ENCODE measurements around the gene MEF2A.

Gene MEF2A

DNA sequence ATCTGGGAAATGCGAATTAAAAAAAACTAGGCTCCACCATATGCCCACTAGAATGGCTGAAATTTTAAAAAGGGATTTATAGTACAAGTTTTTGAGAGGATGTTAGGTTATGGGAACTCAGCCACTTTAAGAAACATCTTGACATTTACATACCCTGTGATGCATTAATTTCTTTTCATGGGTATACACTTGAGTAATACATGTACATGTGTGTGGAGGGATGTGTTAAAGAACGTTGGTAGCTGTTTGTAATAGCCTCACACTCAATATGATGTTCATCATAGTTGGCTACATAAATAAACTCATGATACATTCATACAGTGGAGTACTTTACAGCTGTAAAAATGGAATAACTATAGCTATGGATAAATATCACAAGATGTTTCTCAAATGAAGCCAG is 40.9 kb downstream of the MEF2A start:
- no peak for DNase-seq (ENCODE audit: low read depth in 2 of 2)

DNA sequence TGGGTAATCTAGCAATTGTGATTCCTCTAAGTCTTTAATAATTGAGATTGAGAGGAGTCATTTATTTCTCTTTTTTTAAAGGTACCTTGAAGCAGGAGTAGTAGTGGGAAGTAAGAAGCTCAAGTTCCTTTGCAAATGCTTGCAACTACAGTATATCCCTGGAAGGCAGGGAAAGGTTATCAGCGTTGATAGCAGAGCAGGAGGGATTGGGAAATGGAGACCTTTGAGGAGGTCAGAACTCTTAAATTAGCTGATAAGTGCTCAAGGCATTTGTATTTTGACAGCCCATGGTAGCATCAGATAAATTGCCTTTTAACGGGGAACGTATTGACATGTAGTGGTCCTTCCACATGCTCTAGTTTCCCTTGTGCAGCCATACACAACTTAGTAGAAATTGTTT is 47.7 kb downstream of the MEF2A start:
- DNase-seq (ENCODE audit: low read depth in 2 of 2), result no peak

DNA sequence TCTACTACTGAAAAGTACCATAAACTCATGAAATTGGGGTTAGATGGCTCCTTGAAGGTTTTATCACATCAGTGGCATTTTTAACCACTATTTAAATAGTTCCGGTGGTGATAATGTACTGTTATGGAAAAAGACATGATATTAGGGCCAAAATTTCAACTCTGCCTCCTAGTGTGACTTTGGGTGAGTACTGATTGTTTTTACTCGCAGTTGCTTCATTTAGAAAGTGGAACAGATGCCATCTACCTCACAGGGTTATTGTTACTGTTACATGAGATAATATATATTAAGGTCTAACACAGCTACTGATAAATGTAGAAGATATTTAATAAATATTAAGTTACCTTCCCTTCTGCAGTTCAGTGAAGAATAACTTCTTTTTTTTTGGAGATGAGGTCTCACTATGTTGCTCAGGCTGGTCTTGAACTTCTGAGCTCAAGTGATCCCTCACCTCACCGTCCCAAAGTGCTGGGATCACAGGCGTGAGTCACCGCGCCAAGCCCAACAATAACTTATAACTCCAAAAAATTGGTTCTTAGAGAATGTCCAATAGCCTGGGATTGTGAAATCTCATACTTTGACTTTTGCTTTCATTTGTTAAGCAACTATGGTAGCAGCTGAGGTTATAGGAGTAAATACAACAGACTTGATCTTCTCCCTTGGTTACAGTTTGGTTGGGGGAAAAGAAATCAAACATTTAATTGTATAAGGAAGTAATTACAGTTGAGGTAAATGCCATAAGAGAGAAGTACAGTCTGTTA is 48.3 kb downstream of the MEF2A start:
- DNase-seq (ENCODE audit: low read depth in 2 of 2), result no peak

DNA sequence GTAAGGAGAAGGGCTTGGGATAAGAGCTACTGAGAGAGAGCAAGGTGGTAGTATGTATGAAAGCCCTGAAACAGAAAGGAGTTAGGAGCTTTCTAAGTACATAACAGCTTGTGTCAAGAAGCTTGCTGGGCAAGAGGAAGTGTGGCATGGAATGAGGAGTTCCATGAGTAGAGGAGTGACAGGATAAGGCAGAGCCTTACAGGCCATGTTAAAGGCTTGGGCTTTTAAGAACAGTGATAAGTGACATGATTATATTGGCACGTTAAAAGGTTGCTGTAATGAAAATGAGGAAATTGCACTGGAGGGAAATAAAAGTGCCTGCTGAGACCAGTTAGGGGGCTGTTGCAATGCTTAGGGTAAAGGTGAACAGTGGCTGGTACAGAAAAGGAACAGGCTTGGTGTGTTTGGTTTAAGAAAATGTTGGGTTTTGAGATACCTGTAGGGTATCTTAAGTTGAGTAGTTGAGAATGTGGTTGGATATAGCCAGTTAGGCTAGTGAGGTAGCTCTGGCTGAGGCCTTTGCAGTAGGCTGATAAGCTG is 49.0 kb downstream of the MEF2A start:
- no peak for DNase-seq (ENCODE audit: low read depth in 2 of 2)

DNA sequence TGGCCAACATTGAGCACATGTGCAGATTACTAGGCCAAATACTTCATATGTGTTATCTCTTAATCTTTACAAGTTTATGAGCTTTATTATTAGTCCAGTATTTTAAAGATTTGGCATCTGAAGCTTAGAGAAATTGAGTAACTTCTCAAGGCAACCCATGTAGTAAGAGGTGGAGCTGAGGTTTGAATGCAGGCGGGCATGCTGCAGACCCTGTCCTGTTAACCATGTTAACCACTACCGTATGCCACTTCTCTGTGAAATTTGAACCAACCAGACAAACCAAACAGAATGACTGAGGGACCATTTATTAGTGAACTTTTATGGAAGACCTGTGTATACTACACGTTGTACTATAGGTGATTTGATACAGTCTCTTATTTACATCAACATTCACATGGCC is 49.7 kb downstream of the MEF2A start:
- no peak for DNase-seq (ENCODE audit: low read depth in 2 of 2)

DNA sequence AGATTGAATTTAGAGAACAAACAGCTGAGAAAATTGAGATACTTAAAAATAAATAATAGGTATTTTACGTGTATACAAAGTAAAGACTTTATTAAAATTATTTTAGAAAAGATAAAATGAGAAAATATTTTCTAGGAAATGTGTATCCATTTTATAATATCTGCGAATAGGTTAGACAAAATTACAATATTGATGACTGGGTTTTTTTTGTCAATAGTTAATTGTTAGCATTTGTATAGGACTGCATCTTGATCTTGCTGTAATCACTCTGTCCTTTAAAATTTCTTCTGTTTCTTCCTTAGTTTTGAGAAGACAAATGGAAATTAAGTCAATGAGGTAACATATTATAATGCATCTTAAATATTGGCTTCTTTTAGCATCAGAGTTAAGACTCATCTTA is 50.3 kb downstream of the MEF2A start:
- DNase-seq (ENCODE audit: low read depth in 2 of 2), result no peak

DNA sequence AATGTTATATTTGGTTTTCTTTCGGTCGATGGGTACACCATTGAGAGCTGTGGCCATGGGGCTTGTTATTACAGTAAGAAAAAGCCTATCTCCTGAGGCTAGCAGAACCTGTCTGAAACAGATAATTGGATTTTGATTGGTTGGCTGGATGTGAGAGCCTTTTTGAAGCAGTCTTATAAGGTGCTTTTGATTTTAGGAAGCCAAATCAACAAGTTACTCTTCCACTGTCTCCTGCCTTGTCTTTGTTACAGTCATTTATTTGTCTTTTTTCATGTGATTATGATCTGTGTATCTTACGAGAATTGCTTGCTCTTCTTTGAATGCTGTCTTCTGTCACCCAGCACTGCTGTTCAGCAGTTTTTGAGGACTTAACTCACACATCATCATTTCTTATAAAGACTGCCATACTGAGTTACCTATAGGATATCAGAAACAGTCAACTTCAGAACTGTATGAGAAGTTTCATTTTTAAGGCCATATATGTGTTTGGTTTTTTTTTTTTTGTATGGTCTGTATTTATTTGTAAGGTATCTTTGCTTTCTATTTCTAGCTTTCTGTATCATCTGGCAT is 51.1 kb downstream of the MEF2A start:
- DNase-seq (ENCODE audit: low read depth in 2 of 2), result no peak

DNA sequence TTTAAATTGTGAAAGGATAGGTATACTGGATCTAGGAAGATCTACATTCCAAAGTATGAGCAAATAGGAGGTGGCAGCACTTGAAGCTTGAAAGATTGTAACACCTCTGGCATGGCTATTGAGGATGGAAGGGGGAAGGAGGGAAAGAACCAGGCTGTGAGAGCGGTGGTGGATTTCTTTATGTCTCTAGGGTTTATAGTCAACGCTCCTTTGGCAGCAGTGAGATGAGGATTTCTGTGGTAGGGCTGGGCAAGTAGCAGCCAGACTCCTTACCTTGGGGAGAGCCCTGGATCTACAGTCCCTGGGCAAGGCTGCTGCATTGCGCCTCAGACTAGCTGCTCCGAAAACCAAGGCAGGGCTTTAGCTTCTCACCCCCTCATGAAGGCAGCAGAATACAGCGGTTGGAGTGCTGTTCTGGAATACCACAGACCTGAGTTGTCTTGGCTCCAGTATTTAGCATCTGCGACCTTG is 53.2 kb downstream of the MEF2A start:
- no peak for DNase-seq (ENCODE audit: low read depth in 2 of 2)

DNA sequence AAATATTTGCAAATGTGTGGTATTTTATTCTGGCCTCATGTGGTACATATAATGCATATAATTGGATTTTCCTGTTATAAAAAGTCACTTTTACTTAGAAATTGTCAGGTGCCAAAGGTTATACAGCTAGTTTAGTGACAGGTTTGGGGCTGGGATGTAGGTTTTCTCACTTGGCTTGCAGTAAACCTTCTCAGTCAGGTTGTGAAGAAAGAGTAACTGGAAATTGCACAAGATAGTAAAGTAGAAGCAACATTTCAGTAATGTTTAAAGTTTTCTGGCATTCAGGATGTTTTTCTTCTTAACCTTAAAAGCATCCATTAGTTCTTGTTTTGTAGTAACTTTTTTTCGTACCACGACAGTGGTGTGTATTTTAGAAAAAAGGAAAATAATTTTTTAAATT is 53.9 kb downstream of the MEF2A start:
- DNase-seq (ENCODE audit: low read depth in 2 of 2), result no peak

DNA sequence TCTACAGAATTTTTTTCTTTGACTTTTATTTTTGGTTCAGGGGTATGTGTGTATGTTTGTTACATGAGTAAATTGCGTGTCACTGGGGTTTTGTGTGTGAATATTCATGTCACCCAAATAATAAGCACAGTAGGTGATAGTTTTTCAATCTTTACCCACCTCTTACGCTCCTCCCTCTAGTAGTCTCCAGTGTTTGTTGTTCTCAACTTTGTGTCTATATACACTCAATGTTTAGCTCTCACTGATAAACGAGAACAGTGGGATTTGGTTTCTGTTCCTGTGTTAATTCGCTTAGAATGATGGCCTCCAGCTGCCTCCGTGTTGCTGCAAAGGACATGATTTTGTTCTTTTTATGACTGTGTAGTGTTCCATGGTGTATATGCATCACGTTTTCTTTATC is 54.4 kb downstream of the MEF2A start:
- DNase-seq (ENCODE audit: low read depth in 2 of 2), result no peak

DNA sequence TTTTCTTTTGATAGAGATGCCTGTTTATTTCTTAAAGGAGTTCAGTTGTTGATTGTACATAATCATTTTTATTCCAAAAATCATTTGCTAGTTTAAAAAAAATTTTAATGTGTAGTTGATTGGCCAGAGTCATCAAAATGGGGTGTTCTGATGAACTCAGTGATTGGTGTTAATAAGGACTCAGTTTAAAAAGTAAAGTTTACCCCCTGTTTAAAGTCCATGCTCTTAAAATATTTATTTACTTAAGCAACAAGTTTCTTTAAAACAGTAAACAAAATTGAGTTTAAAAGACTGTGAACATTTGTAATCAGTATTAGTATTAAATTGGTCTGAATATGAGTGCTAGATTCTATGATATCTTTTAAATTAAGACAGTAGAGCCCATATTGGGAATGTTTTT is 56.0 kb downstream of the MEF2A start:
- no peak for DNase-seq (ENCODE audit: low read depth in 2 of 2)

DNA sequence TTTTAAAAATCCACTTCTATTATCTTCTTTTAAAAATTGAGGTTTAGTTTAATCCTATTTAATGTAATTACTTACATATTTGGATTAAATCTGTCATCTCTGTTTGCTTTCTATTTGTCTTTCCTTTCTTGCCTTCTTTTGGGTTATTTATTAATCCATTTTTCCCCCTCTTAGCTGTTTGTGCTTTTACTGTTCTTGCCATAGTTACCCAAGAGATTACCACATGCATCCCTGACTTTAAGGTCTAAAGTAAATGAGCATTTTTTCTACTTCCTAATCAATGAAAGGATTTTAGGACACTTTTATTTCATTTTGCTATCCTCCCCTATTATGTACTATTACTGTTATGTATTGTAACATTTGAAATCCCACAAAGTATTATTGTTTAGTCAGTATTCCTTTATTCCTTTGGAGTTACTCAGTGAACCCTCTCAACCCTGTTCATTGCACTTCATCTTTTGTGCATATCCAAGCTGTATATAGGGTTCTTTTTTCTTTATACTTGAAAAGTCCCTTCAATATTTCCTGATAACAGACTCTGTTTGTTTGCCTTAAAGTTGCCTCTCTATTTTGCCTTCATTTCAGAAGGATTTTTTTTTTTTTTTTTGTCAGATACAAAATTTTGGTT is 62.7 kb downstream of the MEF2A start:
- DNase-seq (ENCODE audit: low read depth in 2 of 2), result no peak

DNA sequence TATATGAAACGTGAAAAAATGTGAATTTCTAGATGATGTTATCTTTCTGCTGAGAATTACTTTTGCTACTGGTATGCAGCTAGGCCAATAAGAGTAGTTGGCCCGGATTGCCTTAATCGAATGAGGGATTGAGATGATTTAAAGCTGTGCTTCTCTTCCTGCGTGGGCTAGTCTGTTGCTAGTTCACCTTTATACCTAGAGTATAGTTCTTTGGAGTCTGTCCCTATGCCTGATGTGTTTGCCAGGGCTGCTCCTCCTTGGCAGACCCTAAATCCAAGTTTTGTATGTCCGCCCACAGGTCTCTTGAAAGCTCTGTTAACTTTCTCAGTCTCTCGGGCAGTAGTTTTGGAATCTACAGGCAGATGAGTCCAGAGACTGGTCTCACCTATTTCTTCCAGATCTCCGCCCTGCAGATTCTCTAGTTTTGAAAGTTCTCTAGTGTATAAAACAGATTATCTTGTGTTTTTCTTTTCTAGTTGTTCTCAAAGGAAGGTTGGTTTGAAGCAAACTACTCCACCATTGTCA is 64.9 kb downstream of the MEF2A start:
- no peak for DNase-seq (ENCODE audit: low read depth in 2 of 2)

DNA sequence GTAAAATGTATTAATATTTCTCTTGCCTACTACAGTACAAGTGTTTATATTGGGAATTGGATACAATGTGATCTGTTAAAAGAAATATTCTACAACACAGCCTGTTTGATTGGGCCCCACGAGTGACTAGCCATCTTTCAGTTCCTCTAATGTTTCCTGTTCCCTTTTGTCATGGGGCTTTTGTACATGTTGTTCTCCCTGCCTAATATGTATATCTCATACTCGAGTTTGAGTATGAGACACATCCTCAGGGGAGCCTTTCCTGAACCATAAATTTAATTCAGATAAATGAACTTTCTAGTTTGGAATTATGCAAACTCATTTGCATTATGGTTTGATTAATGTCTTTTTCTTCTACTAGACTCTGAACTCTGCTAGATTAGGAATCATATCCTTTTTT is 65.5 kb downstream of the MEF2A start:
- DNase-seq (ENCODE audit: low read depth in 2 of 2), result no peak

DNA sequence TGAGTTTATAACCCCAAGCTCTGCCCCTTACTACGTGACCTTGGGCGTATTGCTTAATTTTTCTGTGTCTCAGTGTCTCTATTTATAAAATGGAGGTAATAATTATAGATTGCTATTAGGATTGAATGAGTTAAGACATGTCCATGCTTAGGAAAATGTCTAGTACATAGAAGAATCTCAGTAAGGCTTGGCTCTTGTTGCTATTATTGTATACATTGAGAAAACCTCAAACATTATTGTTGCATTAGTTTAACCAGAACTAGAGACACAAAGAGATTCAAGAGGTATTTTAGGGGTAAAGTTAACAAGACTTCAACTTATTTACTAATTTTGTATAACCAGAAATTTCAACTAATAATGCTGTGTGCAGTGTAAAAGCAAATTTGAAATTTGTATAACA is 66.7 kb downstream of the MEF2A start:
- no peak for DNase-seq (ENCODE audit: low read depth in 2 of 2)

DNA sequence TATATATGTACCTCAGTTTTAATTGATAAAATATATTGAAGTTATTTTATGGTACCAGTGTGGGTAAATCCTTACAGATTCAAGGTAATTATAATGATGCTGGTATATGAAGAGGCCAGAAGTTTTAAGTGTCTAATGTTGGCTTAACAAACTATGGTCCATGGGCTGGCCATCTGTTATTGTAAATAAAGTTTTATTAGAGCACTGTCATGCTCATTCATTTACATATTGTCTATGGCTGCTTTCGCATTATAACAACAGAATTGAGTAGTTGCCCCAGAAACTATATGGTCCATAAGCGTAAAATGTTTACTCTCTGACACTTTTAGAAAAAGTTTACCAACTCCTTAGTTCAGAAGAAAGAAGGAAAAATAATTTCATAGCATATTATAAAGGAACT is 67.9 kb downstream of the MEF2A start:
- DNase-seq (ENCODE audit: low read depth in 2 of 2), result no peak

DNA sequence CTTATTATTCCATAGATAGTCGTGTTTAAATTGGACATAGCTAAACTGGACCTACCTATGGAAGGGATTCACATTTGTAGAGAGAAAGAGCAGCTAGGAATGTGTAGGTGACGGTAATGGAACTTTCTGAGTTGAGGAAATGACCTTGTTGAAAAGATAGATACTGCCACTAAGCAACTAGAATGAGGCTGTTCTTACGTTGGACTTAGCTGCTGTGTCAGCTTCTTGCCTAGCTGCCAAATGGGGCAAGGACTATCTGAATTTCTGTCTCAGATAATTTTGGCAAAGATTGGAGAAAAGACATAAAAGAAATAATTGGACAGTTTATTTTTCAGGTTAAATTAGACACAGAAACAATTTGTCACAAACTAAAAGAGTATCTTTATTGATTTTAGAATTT is 68.8 kb downstream of the MEF2A start:
- DNase-seq (ENCODE audit: low read depth in 2 of 2), result no peak

DNA sequence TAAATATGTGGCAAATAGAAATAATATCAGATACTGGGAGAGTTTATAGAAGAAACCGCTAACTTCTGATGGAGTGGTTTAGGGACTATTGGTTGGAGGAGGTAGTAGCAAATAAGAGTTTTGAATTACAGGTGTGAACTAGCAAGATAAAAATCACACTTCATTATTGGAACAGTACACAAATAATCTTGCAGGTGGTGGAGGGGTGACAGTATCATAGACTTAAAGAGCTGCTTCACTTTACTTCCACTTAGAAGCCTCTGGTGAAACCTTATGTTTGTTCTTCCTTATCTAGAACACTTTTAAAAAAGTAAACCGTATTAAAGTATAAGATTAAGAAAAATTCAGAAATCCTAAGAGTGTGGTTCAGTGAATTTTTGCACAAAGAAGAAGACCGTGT is 69.4 kb downstream of the MEF2A start:
- DNase-seq (ENCODE audit: low read depth in 2 of 2), result no peak

DNA sequence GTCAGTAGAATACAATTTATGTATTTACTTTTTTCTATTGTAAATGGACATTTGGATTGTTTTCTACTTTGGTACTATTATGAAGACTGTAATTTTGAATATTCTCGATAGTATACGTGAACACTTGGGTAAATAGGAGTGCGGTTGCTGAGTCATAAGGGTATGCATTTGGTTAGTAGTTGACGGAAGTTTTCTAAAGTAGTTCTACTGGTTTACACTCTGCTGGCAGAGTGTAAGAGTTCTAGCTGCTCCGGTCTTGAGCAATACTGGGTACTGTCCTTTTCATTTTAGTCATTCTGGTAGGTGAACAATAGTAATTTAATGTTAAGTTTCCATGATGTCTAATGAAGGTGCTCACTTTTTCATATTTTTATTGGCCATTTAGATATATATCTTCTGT is 70.0 kb downstream of the MEF2A start:
- no peak for DNase-seq (ENCODE audit: low read depth in 2 of 2)

DNA sequence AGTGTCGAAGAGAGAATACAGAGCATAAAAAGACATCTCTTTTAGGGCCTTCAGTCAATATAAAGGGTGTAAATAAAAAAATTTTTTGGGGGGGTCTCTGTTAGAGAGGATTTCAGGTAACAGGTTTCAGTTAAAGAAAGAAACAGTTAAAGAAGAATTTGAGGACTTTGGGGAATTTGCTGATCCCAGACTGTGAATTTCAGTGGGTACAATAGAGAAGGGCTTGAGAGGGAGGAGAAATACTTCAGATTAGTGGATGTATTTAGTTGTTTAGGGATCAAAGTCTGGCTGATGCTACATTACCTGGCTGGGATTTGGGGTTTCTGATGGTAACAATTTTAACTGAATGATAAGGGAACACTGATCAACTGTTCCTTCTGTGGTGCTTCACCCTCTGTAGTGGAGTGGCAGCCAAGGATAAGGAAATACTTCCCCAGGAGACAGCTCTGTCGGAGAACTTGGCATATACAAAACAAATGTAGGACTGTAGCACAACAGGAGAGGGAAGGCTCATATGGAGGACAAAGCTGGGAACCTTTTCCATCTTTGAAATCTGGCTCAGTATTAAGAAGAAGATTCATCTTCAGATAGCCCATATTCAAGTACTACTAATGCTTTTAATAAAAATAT is 79.2 kb downstream of the MEF2A start:
- DNase-seq (ENCODE audit: low read depth in 2 of 2), result no peak

DNA sequence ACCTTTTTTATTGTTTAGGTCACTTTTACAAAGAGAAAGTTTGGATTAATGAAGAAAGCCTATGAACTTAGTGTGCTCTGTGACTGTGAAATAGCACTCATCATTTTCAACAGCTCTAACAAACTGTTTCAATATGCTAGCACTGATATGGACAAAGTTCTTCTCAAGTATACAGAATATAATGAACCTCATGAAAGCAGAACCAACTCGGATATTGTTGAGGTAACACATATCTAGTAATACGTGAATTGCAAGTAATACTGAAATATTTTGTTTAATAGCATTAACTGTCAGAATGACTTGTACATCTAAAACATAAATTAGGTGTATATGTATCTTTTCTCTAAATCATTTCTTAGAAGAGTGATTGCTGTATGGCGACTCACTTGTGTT is 79.8 kb downstream of the MEF2A start:
- DNase-seq (ENCODE audit: low read depth in 2 of 2), result no peak

DNA sequence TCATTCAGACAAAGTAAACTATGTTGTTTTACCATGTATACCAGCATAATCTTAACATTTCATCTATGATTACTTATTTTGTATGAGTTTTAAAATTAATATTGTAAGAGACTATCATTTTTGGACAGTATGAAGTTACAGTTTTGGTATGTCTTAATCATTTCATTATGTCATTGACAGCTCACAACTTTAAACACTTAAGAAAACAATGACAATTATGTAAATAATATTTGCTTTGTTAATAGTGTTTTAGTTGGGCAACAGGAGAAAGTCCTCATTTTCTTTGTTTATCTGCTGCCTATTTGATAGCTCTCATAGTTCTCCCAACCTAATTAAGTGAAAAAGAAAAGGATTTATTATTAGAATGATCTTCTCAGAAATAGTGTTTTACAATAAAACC is 80.2 kb downstream of the MEF2A start:
- DNase-seq (ENCODE audit: low read depth in 2 of 2), result no peak

Measured in activated CD8-positive, alpha-beta memory T cell treated with anti-CD3 and anti-CD28 coated beads for 4 hours (primary cell).